Stimulated activated naive CD8-positive, alpha-beta T cell treated with anti-CD3 and anti-CD28 coated beads, Interleukin-15, Interleukin-2, amounts not matched to agents 100 ng/mL and 50 ng/mL, for 24 hours (primary cell): ENCODE data around the gene SCIMP.
"Not testable (repeated sequence)": the region's sequence is repeated elsewhere in the genome, so short reads cannot be mapped to it uniquely, and the experiment has no call there.

ENCODE experiments used
- H3K27ac Mint-ChIP-seq: one replicate; pipeline ENCODE4 v1.8.0; 2021; ENCODE audit warnings: mild to moderate bottlenecking, mixed read lengths
- H3K27me3 Mint-ChIP-seq: one replicate; pipeline ENCODE4 v1.8.0; 2021; ENCODE audit warnings: mixed read lengths
- H3K36me3 Mint-ChIP-seq: one replicate; pipeline ENCODE4 v1.8.0; 2021; ENCODE audit warnings: low read depth, mixed read lengths
- H3K4me1 Mint-ChIP-seq: one replicate; pipeline ENCODE4 v1.8.0; 2021; ENCODE audit warnings: low read depth, mixed read lengths
- H3K4me3 Mint-ChIP-seq: one replicate; pipeline ENCODE4 v1.8.0; 2021; ENCODE audit warnings: mild to moderate bottlenecking, mixed read lengths
- H3K9me3 Mint-ChIP-seq: one replicate; pipeline ENCODE4 v1.8.0; 2021; ENCODE audit warnings: mixed read lengths

Gene SCIMP

GRCh38 chr17:5182597-5183409 is 51.9 kb downstream of the SCIMP start:
- H3K9me3 Mint-ChIP-seq: peaks cover 53% of the 10 kb centered on the region
- no peaks in the 10 kb centered on the region for H3K4me1 Mint-ChIP-seq
- H3K4me3 Mint-ChIP-seq: no peak overlapping the region
- peaks cover 93% of the 10 kb centered on the region for H3K36me3 Mint-ChIP-seq
- no peak overlapping the region for H3K27ac Mint-ChIP-seq
- H3K27me3 Mint-ChIP-seq: no peaks in the 10 kb centered on the region

GRCh38 chr17:5181509-5182305 is 53.0 kb downstream of the SCIMP start:
- H3K27me3 Mint-ChIP-seq: no peaks in the 10 kb centered on the region
- peaks cover 88% of the 10 kb centered on the region for H3K36me3 Mint-ChIP-seq
- peaks cover 47% of the 10 kb centered on the region for H3K9me3 Mint-ChIP-seq
- H3K27ac Mint-ChIP-seq: no peak overlapping the region
- H3K4me1 Mint-ChIP-seq: no peaks in the 10 kb centered on the region
- H3K4me3 Mint-ChIP-seq: no peak overlapping the region

DNA sequence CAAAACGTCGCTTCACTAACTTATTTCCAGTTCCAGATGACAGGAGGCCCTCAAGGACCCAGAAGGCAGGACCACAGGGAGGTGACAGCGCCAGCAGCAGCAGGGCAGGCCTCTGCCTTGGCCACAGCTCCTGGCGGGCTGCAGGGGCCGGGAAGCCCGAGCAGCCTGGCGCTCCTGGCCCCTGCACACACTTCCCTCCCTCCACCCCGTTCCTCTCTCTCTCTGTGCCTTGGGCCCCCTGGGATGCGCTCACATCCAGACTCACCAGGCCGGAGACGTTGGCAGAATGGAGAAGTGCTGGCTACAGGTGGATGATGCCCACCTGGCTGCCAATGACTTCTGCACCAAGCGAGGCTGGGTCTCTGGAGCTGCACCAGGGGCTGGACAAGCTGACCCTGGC is 55.7 kb downstream of the SCIMP start:
- Mint-ChIP-seq H3K27ac (no peak overlapping the region), H3K36me3 (peaks cover 83% of the 10 kb centered on the region), H3K9me3 (peaks cover 47% of the 10 kb centered on the region), H3K27me3 (no peaks in the 10 kb centered on the region), H3K4me1 (no peaks in the 10 kb centered on the region), H3K4me3 (no peak overlapping the region)

DNA sequence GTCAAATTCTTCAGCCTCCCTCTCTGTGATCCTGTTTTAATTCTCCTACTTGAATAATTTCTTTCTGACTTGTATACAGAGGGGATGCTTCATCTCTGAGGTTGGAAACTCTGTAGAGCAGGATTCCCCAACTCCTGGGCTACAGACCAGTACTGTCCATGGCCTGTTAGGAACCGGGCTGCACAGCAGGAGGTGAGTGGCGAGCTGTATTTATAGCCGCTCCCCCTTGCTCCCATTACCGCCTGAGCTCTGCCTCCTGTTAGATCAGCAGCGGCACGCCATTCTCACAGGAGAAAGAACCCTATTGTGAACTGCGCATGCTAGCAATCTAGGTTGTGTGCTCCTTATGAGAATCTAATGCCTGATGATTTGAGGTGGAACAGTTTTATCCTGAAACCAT is 59.6 kb downstream of the SCIMP start:
- not testable (repeated sequence) for H3K27me3 Mint-ChIP-seq, H3K4me1 Mint-ChIP-seq, H3K4me3 Mint-ChIP-seq, H3K27ac Mint-ChIP-seq
- Mint-ChIP-seq H3K9me3 (peaks cover 31% of the 10 kb centered on the region), H3K36me3 (peaks cover 50% of the 10 kb centered on the region)

DNA sequence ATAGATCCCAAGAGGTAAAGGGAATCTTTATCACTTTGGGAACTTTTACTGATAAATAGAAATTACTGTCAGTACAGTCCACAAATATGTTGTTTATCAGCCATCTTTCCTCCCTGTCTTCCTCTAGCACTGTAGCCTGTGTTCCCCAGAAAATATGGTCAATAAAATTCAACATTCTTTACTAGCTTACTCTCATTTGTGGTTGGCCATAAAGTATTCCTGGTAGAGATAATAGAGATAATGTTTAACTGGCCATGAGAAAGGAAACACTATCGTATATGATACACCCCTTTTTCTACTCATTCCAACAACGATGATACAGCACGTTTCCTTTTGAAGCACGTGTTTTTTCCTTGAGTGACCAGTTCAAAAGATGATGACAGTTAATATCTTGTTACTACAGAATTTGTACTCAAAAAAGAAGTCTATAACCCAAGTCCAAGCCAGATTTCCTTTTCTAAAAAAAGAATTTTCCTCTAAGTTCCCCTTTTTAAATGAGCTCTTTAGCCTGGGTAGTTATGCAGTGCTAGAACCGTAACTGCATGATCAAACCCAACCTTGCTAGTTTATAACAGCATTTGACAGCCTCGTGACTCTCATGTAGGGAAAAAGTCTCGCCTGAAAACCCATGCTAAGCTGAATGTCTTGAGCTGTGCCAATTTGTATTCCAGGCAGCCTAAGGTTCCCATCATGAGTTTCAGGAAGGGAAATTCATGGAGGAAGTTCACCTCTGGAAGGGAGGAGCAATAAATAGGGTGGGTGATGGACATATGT is 68.7 kb downstream of the SCIMP start:
- H3K36me3 Mint-ChIP-seq, H3K4me1 Mint-ChIP-seq, H3K4me3 Mint-ChIP-seq, H3K27ac Mint-ChIP-seq, H3K9me3 Mint-ChIP-seq: not testable (repeated sequence)
- H3K27me3 Mint-ChIP-seq: peaks cover 24% of the 10 kb centered on the region

- Mint-ChIP-seq H3K27ac (no peak overlapping the region), H3K4me3 (no peak overlapping the region), H3K36me3 (no peaks in the 10 kb centered on the region), H3K27me3 (peaks cover 28% of the 10 kb centered on the region), H3K9me3 (no peaks in the 10 kb centered on the region), H3K4me1 (peaks cover 3% of the 10 kb centered on the region)
These were observed 70.2 kb downstream of the SCIMP start for GRCh38 chr17:5164436-5164835.

- not testable (repeated sequence) for H3K4me3 Mint-ChIP-seq, H3K4me1 Mint-ChIP-seq, H3K9me3 Mint-ChIP-seq, H3K36me3 Mint-ChIP-seq, H3K27ac Mint-ChIP-seq
- peaks cover 39% of the 10 kb centered on the region for H3K27me3 Mint-ChIP-seq
These were observed 72.9 kb downstream of the SCIMP start for GRCh38 chr17:5161793-5162192.

DNA sequence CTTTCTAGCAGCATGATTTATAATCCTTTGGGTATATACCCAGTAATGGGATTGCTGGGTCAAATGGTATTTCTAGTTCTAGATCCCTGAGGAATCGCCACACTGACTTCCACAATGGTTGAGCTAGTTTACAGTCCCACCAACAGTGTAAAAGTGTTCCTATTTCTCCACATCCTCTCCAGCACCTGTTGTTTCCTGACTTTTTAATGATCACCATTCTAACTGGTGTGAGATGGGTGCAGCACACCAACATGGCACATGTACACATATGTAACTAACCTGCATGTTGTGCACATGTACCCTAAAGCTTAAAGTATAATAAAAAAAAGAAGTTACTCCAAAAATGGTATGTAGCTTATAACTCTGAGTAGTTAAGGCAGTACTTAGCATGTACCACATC is 74.0 kb downstream of the SCIMP start:
- peaks cover 36% of the 10 kb centered on the region for H3K27me3 Mint-ChIP-seq
- not testable (repeated sequence) for H3K27ac Mint-ChIP-seq, H3K4me3 Mint-ChIP-seq, H3K36me3 Mint-ChIP-seq, H3K9me3 Mint-ChIP-seq, H3K4me1 Mint-ChIP-seq
